ENCODE measurements around the gene CYTL1.
"Not testable (repeated sequence)": the region's sequence is repeated elsewhere in the genome, so short reads cannot be mapped to it uniquely, and the experiment has no call there.

The CYTL1 gene

GRCh38 chr4:5004496-5004895 lies 14.8 kb downstream of the CYTL1 start:
- H3K4me3 ChIP-seq (ENCODE audit: low read depth, low read length) = no peak overlapping the region
- DNase-seq (ENCODE audit: low read depth, low spot score) = no peak
- TF ChIP-seq CTCF (IDR thresholded peaks at IDR 0.05; ENCODE audit: low read depth, low read length) = no peak
- in situ Hi-C loops (cut with HindIII; ENCODE audit: low sequenced_read_pairs) = no loop called here

- H3K4me3 ChIP-seq (ENCODE audit: low read depth, low read length) = no peak overlapping the region
- no peak for TF ChIP-seq CTCF (IDR thresholded peaks at IDR 0.05; ENCODE audit: low read depth, low read length)
- in situ Hi-C loops (cut with HindIII; ENCODE audit: low sequenced_read_pairs) = no loop called here
- DNase-seq (ENCODE audit: low read depth, low spot score) = no peak
Observed at GRCh38 chr4:5003918-5004317, 15.3 kb downstream of the CYTL1 start.

- in situ Hi-C loops (cut with HindIII; ENCODE audit: low sequenced_read_pairs) = no loop called here
- H3K4me3 ChIP-seq (ENCODE audit: low read depth, low read length) = no peak overlapping the region
- no peak for TF ChIP-seq CTCF (IDR thresholded peaks at IDR 0.05; ENCODE audit: low read depth, low read length)
- no peak for DNase-seq (ENCODE audit: low read depth, low spot score)
Observed at GRCh38 chr4:5003372-5003857, 15.8 kb downstream of the CYTL1 start.

- DNase-seq (ENCODE audit: low read depth, low spot score); in situ Hi-C loops (cut with HindIII; ENCODE audit: low sequenced_read_pairs); H3K4me3 ChIP-seq (ENCODE audit: low read depth, low read length): not testable (repeated sequence)
Observed at GRCh38 chr4:5001641-5002040, 17.6 kb downstream of the CYTL1 start.

- DNase-seq (ENCODE audit: low read depth, low spot score); H3K4me3 ChIP-seq (ENCODE audit: low read depth, low read length); in situ Hi-C loops (cut with HindIII; ENCODE audit: low sequenced_read_pairs): not testable (repeated sequence)
Observed at GRCh38 chr4:4996935-4997334, 22.3 kb downstream of the CYTL1 start.

- TF ChIP-seq CTCF (IDR thresholded peaks at IDR 0.05; ENCODE audit: low read depth, low read length) = no peak
- no peak overlapping the region for H3K4me3 ChIP-seq (ENCODE audit: low read depth, low read length)
- in situ Hi-C loops (cut with HindIII; ENCODE audit: low sequenced_read_pairs) = no loop called here
- no peak for DNase-seq (ENCODE audit: low read depth, low spot score)
Observed at GRCh38 chr4:4995908-4996265, 23.4 kb downstream of the CYTL1 start.

GRCh38 chr4:4995103-4995907 lies 24.0 kb downstream of the CYTL1 start:
- H3K4me3 ChIP-seq (ENCODE audit: low read depth, low read length) = no peak overlapping the region
- in situ Hi-C loops (cut with HindIII; ENCODE audit: low sequenced_read_pairs) = no loop called here
- TF ChIP-seq CTCF (IDR thresholded peaks at IDR 0.05; ENCODE audit: low read depth, low read length) = peak; percentile 97
- DNase-seq (ENCODE audit: low read depth, low spot score) = peak; percentile 53
